Stimulated activated CD4-positive, alpha-beta T cell treated with anti-CD3 and anti-CD28 coated beads, Interleukin-15, amount 100 ng/mL, for 48 hours (primary cell): Measurements from ENCODE around the gene PSMG4.

Experiments
- DNase-seq, 2 donors: peaks; one replicate each; pipeline ENCODE4 v3.0.0-alpha.2; 2020; ENCODE audit warnings: low read depth in 2 of 2

The PSMG4 gene

GRCh38 chr6:3276174-3277167, 17.7 kb downstream of the PSMG4 start:
- DNase-seq = no peak

DNA sequence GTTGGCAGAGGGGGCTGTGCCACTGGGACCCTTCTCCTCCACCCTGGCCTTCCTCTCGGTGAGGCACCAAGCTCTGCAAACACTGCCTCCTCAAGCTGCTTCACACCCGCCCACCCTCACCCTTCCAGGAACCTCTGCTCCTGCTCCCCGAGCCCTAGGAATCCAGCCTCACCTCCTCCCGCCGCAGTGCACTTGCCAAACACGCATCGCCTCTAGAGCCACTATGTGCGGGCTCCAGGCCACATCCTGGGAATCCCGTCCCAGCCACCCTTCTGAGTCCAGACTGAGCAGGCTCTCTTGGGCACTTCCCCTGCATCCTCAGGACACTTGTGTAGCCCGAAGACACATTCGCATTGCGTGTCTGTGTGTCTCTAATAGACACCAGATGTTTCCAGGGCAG, 18.5 kb downstream of the PSMG4 start:
- DNase-seq = no peak

DNA sequence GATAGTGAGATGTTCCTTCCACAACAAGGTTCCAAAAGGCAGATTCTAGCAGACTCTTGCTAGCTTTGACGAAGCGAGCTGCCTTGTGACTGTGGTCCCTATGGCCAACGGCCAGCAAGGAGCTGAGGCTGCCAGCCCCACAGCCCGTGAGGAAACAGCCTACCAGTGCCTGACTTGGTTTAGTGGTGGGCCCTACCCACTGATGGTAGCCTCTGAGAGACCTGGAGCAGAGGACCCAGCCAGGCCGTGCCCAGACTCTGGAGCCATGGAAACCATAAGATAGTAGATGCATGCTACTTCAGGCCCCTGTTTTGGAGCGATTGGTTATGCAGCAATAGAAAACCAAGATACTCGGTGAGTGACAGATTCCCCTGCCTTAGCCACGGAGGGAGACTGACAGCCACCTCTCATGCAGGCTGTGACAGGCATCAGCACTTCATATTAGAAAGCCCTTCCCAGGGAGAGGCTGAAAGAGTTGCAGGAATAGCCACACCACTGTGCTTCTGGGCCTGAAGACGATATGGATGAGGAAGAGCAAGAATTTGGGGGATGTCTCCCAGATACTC, 19.2 kb downstream of the PSMG4 start:
- no peak for DNase-seq

DNA sequence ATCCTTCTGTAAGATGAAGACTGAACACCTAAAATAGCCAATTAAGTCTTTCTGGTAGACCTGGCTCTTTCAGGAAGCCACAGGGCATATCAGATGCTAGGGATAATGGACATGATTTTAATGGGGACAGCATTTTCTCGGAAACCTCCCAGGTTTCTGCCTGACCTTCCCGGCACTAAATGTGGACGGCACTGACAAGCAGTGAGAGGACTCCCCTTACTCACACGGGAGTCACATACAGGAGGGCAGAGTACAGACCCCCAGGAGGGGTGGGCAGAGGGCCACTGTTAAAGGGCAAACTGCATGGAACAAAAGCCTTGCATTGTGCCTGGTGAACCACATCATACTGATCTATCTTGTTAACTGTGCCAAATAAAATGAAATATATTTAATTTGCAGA, 19.9 kb downstream of the PSMG4 start:
- DNase-seq = no peak

GRCh38 chr6:3280091-3280490, 21.3 kb downstream of the PSMG4 start:
- no peak for DNase-seq

- DNase-seq = no peak
Observed at GRCh38 chr6:3280866-3281465, 22.2 kb downstream of the PSMG4 start.

DNA sequence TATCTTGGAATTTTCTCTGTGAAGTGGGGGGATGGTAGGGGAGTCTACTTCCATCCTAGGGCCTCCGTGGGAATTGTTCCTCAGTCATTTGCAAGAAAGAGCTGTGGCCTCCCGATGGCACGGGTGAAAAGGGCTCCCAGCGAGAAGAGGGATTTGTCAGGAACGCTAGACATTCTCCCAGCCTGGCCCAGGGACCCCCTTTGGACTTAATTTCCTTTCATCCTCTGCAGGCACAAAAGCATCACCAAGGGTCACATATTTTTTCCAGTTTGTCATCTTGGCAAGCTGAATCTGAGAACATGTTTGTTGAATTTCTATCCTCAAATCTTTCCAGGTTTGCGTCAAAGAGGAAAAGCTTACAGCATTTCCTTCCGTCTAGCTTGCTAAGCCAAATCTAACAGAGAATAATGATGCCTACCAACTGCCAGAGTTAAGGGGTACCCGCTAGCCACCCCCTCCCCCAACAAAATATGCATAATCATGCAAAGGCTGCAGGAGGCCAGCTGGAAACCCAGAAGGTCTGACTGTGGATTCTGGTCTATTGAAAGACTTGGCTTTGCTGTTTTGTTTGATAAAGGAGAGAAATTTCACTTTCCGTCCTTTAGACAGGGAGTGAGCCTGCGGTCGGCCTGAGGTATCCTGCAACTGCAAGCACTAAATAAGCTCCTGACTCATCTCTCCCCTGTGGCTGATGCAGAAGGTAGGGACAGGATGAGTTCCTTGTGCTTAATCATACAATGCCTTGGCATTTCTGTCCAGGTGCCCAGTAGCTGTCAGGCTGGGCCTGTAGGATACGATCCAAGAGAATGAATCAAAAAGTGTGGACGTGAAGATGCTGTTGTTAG, 23.1 kb downstream of the PSMG4 start:
- DNase-seq = no peak

DNA sequence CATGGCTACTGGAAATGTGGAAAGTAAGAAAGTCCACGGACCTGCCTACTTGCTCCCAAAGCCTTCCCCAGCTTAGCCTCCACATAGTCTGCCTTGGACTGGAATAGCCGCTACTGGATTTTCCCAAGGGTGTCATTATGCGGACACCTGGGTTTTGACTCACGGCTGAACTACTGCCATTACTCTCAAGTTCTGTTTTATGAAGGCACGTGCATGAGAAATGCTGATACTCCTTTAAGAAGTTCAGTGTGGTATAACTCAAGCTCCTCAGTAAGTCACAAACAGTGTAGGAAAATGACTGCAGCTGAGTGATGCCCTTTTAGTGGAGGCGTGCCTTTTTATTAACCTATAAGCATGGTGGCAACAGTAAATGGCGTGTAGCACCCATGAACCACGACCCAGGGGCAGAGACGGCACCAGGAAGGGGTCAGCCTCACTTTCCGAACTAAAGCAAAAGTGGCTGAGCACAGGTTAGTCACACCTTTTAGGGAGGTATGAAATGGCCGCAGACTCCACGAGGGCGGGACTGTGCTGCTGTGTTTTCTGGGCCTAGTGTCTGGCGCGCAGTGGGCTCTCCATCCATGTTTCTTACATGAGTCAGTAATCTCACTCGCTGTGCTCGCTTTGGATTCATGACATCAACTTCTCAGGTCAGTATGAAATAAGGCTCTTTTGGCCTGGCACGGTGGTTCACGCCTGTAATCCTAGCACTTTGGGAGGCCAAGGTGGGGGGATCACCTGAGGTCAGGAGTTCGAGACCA, 23.9 kb downstream of the PSMG4 start:
- no peak for DNase-seq

- DNase-seq = no peak
Observed at GRCh38 chr6:3283241-3283640, 24.5 kb downstream of the PSMG4 start.

DNA sequence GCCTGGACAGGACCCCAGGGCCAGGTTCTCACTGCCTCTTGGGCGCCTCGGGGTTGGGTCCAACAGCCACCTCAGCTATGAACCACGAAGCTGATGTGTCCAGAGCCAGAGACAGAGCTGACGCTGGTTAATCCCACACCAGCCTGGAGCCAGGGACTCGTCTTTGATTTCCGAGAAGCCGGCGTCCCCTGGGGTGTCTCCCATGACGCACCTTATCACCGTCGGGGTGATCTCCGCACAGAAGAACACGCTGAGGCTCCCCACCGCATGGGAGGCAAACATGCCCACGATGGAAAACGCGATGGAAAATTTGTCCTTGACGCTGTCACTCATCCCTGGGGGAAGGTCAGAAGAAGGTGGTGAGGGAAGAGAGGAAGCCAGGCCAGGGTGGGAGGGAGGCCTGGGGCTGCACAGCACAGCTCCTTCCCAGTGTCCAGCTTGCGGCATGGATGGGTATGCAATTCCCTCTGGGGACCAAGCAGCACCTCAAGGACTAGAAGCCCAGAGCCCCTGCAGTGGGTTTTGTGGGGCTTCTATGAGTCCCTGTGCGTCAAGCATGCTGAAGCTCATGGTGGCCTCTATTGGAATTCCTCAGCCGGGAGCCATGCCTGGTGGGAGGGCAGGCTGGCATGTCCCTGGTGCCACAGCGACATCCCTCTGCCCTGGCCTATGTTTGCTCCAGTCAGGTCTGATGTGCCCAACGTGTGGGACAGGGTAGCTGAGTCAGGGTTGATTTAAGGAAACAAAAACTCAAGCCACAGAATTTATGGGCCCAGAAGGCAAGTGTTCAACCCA, 25.1 kb downstream of the PSMG4 start:
- no peak for DNase-seq

DNA sequence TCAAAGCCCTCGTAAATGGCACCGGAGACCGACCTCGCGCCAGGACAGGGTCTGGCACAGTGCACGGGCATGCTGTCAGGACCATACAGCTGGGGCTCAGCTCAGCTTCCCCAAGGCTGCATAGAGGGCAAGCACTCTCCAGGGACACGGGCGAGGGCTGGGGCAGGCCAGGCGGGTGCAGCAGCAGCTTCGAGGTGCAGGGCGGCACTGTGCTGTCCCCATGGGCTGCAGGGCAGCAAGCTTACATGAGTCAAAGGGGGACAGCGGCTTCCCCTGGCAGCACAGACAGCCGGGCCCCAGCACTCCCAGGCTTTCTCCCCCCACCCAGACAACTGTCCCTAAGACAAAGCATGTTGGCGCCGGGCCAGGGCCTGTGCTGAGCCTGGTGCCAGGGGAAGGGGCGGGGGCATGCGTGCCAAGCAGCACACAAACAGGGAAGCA, 25.7 kb downstream of the PSMG4 start:
- no peak for DNase-seq

GRCh38 chr6:3285049-3285639, 26.4 kb downstream of the PSMG4 start:
- no peak for DNase-seq

- no peak for DNase-seq
Observed at GRCh38 chr6:3285732-3286131, 27.0 kb downstream of the PSMG4 start.

- no peak for DNase-seq
Observed at GRCh38 chr6:3286641-3287171, 28.0 kb downstream of the PSMG4 start.

- no peak for DNase-seq
Observed at GRCh38 chr6:3287308-3287707, 28.6 kb downstream of the PSMG4 start.

DNA sequence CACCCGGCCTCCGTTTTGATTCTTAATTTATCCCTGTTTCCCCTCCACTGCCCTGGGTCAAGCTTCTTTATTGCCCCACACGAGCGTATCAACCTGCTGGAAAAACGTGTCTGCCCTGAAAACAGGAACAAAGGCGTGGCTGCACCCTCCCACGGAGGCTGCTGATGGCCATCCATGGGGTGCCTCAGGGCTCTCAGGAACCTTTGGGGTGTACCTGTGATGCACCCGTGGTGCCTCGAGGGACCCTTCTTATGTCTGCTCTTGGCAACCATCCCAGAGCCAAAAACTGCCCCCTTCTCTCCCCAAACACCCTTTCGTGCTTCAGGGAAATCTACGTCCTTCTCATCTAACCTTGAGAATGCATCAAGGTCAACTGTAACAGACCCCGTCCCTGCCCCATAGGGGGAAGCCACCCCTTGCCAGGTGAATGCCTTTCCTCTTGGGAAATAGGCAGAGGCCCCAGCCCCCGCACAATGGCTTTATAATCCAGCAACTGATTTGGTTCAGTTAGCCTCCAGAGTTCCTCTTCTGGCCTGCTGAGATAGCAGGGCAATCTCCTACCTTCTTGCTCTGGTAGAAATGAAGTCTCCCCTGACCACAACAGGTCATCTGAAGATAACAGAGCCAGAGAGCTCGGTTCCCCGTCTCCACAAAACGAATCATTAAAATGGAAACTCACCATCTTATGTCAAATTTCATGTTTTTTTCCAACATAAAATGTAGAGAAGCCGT, 29.4 kb downstream of the PSMG4 start:
- no peak for DNase-seq

DNA sequence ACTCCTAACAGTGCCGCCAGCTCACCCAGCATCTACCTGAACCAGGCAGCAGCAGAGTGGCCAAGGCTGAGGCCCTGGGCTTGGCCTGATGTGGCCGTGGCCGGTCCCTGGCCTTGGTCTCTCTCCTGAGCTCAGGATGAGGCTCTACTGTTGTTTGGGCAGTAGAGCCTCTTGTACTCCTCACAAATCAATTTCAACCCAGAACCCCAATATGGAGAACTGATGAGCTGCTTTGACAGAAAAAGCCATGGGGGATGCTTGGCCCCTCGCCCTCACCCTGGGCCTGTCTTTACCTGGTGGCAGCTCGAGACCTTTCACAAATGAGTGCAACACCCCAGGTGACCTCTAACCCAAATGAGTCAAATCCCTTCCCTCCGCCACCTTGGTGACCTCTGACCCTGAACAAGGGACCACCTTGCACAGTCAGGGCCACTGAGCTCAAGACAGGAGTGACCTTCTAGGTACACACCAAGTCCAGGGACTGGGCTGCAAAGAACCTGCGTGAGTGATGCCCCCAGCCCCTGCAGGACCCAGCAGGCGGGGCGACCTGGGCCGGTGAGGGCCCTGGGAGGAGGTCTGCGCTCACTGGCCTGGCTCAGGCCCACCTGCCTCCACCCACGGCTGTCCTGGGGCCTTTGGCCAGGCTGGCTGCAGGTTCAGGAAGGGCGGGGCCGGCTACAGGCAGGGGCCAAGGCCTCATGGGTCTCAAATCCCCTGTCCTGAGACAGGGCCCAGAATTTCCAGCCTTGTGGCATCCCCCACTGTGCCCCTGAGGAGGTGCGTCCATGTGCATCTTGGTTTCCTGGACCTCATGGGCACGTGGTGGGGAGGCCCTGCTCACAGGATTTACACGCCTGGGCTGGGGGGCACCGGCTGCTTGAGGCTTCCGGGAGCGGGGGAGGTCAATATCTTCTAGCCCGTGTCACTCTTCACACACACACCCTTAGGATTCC, 30.2 kb downstream of the PSMG4 start:
- DNase-seq = no peak

GRCh38 chr6:3289664-3290055, 30.9 kb downstream of the PSMG4 start:
- DNase-seq = no peak
